ENCODE results near the gene FTO.

- TF ChIP-seq, protein P1, sequence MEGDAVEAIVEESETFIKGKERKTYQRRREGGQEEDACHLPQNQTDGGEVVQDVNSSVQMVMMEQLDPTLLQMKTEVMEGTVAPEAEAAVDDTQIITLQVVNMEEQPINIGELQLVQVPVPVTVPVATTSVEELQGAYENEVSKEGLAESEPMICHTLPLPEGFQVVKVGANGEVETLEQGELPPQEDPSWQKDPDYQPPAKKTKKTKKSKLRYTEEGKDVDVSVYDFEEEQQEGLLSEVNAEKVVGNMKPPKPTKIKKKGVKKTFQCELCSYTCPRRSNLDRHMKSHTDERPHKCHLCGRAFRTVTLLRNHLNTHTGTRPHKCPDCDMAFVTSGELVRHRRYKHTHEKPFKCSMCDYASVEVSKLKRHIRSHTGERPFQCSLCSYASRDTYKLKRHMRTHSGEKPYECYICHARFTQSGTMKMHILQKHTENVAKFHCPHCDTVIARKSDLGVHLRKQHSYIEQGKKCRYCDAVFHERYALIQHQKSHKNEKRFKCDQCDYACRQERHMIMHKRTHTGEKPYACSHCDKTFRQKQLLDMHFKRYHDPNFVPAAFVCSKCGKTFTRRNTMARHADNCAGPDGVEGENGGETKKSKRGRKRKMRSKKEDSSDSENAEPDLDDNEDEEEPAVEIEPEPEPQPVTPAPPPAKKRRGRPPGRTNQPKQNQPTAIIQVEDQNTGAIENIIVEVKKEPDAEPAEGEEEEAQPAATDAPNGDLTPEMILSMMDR (IDR thresholded peaks at IDR 0.05) = no peak
- TF ChIP-seq POLR2A (IDR thresholded peaks at IDR 0.05) = no peak
These were observed 497.2 kb downstream of the FTO start for GRCh38 chr16:54201200-54201599.

Measured in esophagus squamous epithelium (tissue), 4 donors.